ENCODE measurements around the gene MGMT. TPM values are rescaled to one million over a fixed set of nuclear protein-coding genes. Genes with fewer than 3 reads are reported as not detected.

Gene MGMT
- polyA plus RNA-seq, 4 donors, result 9.8 to 22.4 (median 17.9) TPM

- Histone ChIP-seq H3K4me1 (ENCODE audit: control insufficient read depth in 3 of 3, insufficient read depth in 2 of 3, low read depth in 1 of 3, low read length in 2 of 3) (no peaks in the 10 kb centered on the region), H3K27ac (ENCODE audit: low read depth in 1 of 3, low read length in 2 of 3) (no peak overlapping the region), H3K27me3 (ENCODE audit: control insufficient read depth in 3 of 3, insufficient read depth in 3 of 3, low read length in 3 of 3) (no peaks in the 10 kb centered on the region), H3K4me3 (ENCODE audit: low read depth in 1 of 3, low read length in 3 of 3) (no peak overlapping the region), H3K36me3 (ENCODE audit: control insufficient read depth in 3 of 3, insufficient read depth in 2 of 3, low read depth in 1 of 3, low read length in 3 of 3) (no peaks in the 10 kb centered on the region), H3K9me3 (ENCODE audit: control insufficient read depth in 2 of 2, insufficient read depth in 1 of 2, low read depth in 1 of 2, low read length in 1 of 2) (peaks cover 0 to 9% of the 10 kb centered on the region in 2 donors)
- WGBS, 3 donors, result 78 to 90% (median 88%) methylated on average over 16 to 17 of the region's 17 CpGs
- FAIRE-seq, result no peak
- DNase-seq, result no peak
These were observed 349.0 kb downstream of the MGMT start for GRCh38 chr10:129815898-129816655.

DNA sequence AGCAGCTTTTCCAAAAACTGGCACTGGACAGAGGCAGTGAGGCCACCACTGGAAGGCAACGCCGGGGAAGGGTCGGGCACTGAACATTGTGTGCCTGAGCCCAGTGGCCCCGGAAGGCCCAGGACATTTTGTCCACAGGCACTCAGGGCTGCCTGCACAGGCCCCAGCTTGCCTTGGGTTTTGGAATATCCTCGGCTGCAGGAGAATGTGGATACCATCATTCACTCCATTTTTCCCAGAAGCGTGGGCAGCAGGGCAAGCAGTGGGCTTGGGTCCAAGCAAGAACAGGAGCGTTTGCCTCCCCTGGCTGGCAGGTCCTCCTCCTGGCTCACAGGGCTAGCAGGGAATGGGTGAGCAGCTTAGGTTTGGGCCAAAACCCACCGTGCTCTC, 349.6 kb downstream of the MGMT start:
- Histone ChIP-seq H3K4me3 (ENCODE audit: low read depth in 1 of 3, low read length in 3 of 3) (no peak overlapping the region), H3K9me3 (ENCODE audit: control insufficient read depth in 2 of 2, insufficient read depth in 1 of 2, low read depth in 1 of 2, low read length in 1 of 2) (peaks cover 0 to 9% of the 10 kb centered on the region in 2 donors), H3K27me3 (ENCODE audit: control insufficient read depth in 3 of 3, insufficient read depth in 3 of 3, low read length in 3 of 3) (no peaks in the 10 kb centered on the region), H3K36me3 (ENCODE audit: control insufficient read depth in 3 of 3, insufficient read depth in 2 of 3, low read depth in 1 of 3, low read length in 3 of 3) (no peaks in the 10 kb centered on the region), H3K4me1 (ENCODE audit: control insufficient read depth in 3 of 3, insufficient read depth in 2 of 3, low read depth in 1 of 3, low read length in 2 of 3) (no peaks in the 10 kb centered on the region), H3K27ac (ENCODE audit: low read depth in 1 of 3, low read length in 2 of 3) (no peak overlapping the region)
- 81 to 92% (median 88%) methylated on average over 8 of the region's 8 CpGs for WGBS, 3 donors
- no peak for FAIRE-seq
- no peak for DNase-seq
